NT2/D1 (cell line): ENCODE data around the gene FOXC2.

Source experiments
- DNase-seq: peaks from one replicate; pipeline ENCODE4 v3.0.0-alpha.2; 2011; ENCODE audit warnings: low read depth, low spot score
- H3K27me3 ChIP-seq: 2 replicates; pipeline ENCODE4 v1.6.0; 2011; ENCODE audit warnings: mild to moderate bottlenecking; ENCODE audit not compliant: insufficient read length, insufficient read depth
- H3K36me3 ChIP-seq: 2 replicates; pipeline ENCODE4 v1.6.1; 2011; ENCODE audit warnings: mild to moderate bottlenecking, low read length, mixed read lengths; ENCODE audit not compliant: insufficient read depth, insufficient read length
- H3K4me1 ChIP-seq: 2 replicates; pipeline ENCODE4 v1.5.1; 2011; ENCODE audit not compliant: insufficient read depth, insufficient read length
- H3K4me3 ChIP-seq: 2 replicates; pipeline ENCODE4 v1.5.1; 2011; ENCODE audit warnings: low read depth; ENCODE audit not compliant: insufficient read length
- H3K9ac ChIP-seq: 2 replicates; pipeline ENCODE4 v1.6.0; 2011; ENCODE audit warnings: low read depth; ENCODE audit not compliant: insufficient read length
- H3K9me3 ChIP-seq: 2 replicates; pipeline ENCODE4 v1.5.1; 2011; ENCODE audit warnings: mild to moderate bottlenecking, low read length; ENCODE audit not compliant: insufficient read depth
- SUZ12 ChIP-seq: IDR thresholded peaks from 2 replicates; pipeline ENCODE4 v1.6.1; 2011; ENCODE audit not compliant: insufficient read length, insufficient read depth; ENCODE audit errors: extremely low read depth
- YY1 ChIP-seq: IDR thresholded peaks from 2 replicates; pipeline ENCODE4 v1.6.1; 2011; ENCODE audit not compliant: insufficient read length, insufficient read depth
- ZNF274 ChIP-seq: IDR thresholded peaks from 2 replicates; pipeline ENCODE4 v1.6.1; 2011; ENCODE audit warnings: mild to moderate bottlenecking, low read depth, low read length

FOXC2 gene

DNA sequence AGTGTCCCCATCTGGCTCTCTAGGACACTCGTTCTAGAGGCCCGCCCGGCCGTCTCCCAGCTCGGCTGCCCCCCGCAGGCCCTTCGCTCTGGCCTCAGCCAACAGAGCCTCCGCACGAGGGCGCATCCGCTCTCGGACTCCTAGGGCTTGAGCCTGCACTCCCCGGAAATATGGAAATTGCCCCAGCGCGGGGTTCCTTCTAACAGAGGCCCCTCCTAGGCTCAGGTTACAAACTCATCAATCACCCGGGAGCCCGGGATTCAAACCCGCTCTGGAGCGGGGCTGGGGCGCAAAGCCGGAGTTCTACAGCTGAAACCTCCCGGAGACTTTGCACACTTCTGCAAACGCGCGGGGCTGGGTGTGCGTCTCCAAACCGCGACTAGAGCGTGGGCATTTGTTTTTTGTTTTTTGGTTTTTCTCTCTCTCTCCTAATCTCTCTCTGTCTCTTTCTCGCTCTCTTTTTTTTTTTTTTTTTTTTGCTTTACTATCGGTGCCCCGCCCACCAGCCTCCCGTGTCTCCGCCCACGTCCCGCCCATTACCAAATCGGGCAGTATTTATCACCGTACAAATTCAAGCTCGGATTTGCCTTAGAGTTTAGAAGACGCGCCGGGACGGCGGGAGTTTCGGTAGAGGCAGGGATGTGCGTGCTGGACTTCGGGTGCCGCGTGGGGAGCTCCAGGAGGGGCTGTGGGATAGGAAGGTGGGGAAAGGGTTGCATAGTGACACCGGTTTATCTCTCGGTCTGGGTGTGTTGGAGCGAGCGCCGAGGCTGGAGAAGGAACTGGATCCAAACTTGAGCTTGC lies 9.3 kb downstream of the FOXC2 start:
- Histone ChIP-seq H3K9me3 (no peaks in the 10 kb centered on the region), H3K9ac (peak overlapping the region; percentile 81), H3K4me1 (peaks cover 14% of the 10 kb centered on the region), H3K27me3 (peaks cover 96% of the 10 kb centered on the region), H3K4me3 (peak overlapping the region; percentile 59), H3K36me3 (no peaks in the 10 kb centered on the region)
- TF ChIP-seq YY1 (no peak), SUZ12 (no peak)
- DNase-seq = peak; percentile 93

DNA sequence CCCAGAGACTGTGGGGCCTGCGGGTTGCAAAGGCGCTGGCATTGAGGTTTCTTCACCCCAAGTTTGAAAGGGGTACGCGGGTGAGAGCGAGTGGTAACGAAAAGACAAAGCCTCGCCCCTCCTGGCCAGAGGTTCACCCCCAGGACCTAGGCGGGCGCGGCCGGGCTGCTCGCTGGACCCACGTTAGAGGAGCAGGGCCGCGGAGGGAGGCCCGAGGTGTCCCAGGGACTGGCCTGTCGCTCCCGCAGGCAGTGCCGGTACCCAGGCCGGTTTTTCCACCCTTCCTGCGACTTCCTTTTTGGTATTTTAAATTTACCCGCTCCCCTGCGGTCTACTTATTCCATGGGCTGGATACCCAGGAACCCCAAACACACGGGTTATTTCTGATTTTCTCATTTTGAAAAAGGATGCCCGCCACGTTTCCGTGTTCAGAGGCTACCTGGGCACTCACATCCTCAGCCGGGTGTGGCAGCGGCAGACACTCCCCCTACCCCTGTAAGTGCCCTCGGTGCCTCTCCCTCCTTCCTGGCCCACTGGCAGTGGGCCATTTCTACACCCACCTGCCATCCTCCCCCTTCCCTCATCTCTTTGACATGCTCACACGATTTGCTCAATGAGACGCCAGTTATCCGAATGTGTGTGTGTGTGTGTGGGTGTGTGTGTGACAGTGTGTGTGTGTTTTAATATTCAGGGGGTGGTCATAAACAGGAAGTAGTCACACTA lies 10.1 kb downstream of the FOXC2 start:
- TF ChIP-seq SUZ12 = no peak
- TF ChIP-seq ZNF274 = no peak
- no peak for TF ChIP-seq YY1
- no peaks in the 10 kb centered on the region for H3K9me3 ChIP-seq
- H3K4me3 ChIP-seq = peak overlapping the region; percentile 59
- H3K4me1 ChIP-seq = peaks cover 14% of the 10 kb centered on the region
- no peaks in the 10 kb centered on the region for H3K36me3 ChIP-seq
- peaks cover 96% of the 10 kb centered on the region for H3K27me3 ChIP-seq
- DNase-seq = no peak
- H3K9ac ChIP-seq = peak overlapping the region; percentile 81

DNA sequence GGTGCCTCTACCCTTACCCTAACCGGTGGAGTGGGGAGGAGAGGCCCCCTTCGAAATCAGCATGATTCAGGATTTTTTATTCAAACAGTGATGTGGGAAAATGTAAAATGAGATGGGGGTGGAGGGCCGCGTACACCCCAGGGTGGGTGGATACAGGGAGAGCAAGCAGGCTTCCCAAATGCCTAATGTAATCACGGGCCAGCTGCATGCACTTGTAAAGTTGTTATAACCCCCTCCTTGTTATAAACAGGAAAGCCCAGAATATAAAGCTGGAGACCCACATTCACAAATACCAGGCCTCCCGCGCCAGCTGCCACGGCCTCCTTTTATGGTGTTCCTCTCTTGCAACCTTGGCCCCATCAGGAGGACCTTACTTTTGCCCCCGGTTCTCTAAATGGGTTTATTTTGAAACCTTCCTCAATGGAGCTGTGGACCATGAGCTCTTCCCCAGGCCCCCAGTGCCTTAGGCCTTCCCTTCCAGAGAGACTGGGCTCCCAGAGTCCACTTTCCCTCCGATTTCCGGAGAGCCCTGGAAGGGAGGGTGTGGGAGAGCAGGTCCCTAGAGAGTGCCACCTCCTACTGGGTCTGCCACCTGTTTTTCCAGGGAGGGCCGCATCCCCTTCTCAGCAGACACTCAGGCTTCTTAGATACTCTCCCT lies 10.8 kb downstream of the FOXC2 start:
- no peak for DNase-seq
- Histone ChIP-seq H3K9me3 (no peaks in the 10 kb centered on the region), H3K36me3 (no peaks in the 10 kb centered on the region), H3K9ac (no peak overlapping the region), H3K4me3 (no peak overlapping the region), H3K27me3 (peaks cover 96% of the 10 kb centered on the region), H3K4me1 (peaks cover 14% of the 10 kb centered on the region)
- TF ChIP-seq YY1 = no peak
- TF ChIP-seq SUZ12 = no peak
- TF ChIP-seq ZNF274 = no peak

DNA sequence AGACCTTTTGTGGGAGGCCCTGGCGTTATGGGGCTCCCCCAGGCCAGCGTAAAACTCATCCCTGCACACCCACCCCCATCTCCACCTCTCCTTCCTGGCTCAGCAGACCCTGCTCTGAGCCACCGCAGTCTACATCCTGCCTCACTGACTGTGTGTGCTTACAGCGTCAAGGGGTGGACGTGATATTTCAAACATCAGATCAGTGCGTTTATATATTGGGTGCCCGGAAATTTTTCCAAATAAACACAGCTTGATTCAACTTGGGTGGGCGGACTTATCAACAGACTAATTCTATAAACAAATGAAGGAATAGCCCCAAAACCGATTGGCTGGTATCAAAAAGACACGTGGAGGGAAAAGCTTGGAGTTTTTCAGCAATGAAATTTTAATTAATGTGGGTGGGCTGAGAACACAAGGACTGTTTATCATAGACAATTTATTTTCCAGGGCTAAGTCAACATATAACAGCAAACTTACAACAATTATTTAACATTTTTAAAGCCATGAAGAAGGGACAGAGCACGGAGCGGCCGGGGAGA lies 11.5 kb downstream of the FOXC2 start, which contains the start of gene FOXL1:
FOXL1 (plus strand) TSS at position 489 of the 539 bp plus-strand sequence. CDS start 175 bp downstream, outside the sequence.
- H3K4me1 ChIP-seq = peaks cover 14% of the 10 kb centered on the region
- TF ChIP-seq YY1 (no peak), SUZ12 (no peak), ZNF274 (no peak)
- H3K27me3 ChIP-seq = peaks cover 91% of the 10 kb centered on the region
- H3K9me3 ChIP-seq = no peaks in the 10 kb centered on the region
- peak within 1 kb of the TSS; percentile 55 for H3K4me3 ChIP-seq
- no peak for DNase-seq
- no peaks in the 10 kb centered on the region for H3K36me3 ChIP-seq
- peak within 1 kb of the TSS; percentile 79 for H3K9ac ChIP-seq

DNA sequence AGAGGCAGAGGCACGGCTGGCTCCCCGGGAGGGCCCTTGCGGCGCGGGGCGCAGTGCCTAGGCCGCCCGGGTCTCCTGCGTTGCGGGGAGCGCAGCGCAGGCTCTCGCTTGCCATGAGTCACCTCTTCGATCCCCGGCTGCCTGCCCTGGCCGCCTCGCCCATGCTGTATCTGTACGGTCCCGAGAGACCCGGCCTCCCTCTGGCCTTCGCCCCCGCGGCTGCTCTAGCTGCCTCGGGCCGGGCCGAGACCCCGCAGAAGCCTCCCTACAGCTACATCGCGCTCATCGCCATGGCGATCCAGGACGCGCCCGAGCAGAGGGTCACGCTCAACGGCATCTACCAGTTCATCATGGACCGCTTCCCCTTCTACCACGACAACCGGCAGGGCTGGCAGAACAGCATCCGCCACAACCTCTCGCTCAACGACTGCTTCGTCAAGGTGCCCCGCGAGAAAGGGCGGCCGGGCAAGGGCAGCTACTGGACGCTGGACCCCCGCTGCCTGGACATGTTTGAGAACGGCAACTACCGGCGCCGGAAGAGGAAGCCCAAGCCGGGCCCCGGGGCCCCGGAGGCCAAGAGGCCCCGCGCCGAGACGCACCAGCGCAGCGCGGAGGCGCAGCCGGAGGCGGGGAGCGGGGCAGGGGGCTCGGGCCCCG lies 12.1 kb downstream of the FOXC2 start:
- Histone ChIP-seq H3K4me3 (peak overlapping the region; percentile 55), H3K9ac (peak overlapping the region; percentile 79), H3K27me3 (peaks cover 88% of the 10 kb centered on the region)

DNA sequence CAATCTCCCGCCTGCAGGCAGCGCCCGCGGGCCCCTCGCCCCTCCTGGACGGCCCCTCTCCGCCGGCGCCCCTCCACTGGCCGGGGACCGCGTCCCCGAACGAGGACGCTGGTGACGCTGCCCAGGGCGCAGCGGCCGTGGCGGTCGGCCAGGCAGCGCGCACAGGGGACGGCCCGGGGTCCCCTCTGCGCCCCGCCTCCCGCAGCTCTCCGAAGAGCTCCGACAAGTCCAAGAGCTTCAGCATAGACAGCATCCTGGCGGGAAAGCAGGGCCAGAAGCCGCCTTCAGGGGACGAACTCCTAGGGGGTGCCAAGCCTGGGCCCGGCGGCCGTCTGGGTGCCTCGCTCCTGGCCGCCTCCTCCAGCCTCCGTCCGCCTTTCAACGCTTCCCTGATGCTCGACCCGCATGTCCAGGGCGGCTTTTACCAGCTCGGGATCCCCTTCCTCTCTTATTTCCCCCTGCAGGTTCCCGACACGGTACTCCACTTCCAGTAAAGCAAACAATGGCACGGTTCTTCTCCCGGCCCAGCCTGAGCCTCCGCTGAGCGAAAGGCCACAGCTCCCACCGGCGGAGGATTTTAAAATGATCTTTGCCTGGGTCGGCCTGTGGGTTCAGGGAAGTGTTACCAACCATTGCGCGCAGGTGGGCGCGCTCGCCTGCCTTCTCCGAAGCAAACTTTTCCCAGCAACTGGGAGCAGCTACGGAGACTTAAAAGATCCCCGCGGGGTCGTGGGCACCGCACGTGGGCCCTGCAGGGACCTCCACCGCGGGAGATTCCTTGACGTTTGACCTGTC lies 12.8 kb downstream of the FOXC2 start:
- no peaks in the 10 kb centered on the region for H3K36me3 ChIP-seq
- H3K4me3 ChIP-seq = peak overlapping the region; percentile 55
- peaks cover 14% of the 10 kb centered on the region for H3K4me1 ChIP-seq
- H3K9ac ChIP-seq = peak overlapping the region; percentile 79
- H3K27me3 ChIP-seq = peaks cover 88% of the 10 kb centered on the region
- H3K9me3 ChIP-seq = no peaks in the 10 kb centered on the region
- no peak for DNase-seq
- TF ChIP-seq SUZ12 (peak; percentile 9), ZNF274 (no peak)

More for the DNA sequence above, 12.1 kb downstream of the FOXC2 start:
- Histone ChIP-seq H3K9me3 (no peaks in the 10 kb centered on the region), H3K4me1 (peaks cover 14% of the 10 kb centered on the region), H3K36me3 (no peaks in the 10 kb centered on the region)
- no peak for DNase-seq
- TF ChIP-seq YY1 (no peak), SUZ12 (peak; percentile 82)
